ENCODE measurements around the gene IL3RA.

- no peak for TF ChIP-seq CTCF (IDR thresholded peaks at IDR 0.05)
- TF ChIP-seq ZFX (IDR thresholded peaks at IDR 0.05; ENCODE audit: borderline replicate concordance), result no peak
Observed at GRCh38 chrX:1417921-1418771, 81.6 kb downstream of the IL3RA start.

Data from 22Rv1 (cell line).